BJ (cell line): ENCODE measurements around the gene COX10. TPM values are rescaled to one million over a fixed set of nuclear protein-coding genes. Genes with fewer than 3 reads are reported as not detected.
"Not testable (repeated sequence)": the region's sequence is repeated elsewhere in the genome, so short reads cannot be mapped to it uniquely, and the experiment has no call there.

Experiments
- CTCF ChIA-PET: fragments of 350-600 bp; formaldehyde crosslinking; extraction: SDS; loops from one replicate; lab custom pipeline; 2021; ENCODE audit warnings: antibody characterized with exemption, inconsistent platforms; lab: Yijun Ruan, JAX
- POLR2A ChIA-PET: fragments of 300-600 bp; sonication (Branson Sonifier 250); formaldehyde crosslinking; extraction: SDS; loops from one replicate; lab custom pipeline; 2021; ENCODE audit warnings: antibody characterized with exemption; lab: Charles Lee
- DNase-seq: peaks from one replicate; pipeline ENCODE4 v3.0.0-alpha.2; 2011; ENCODE audit warnings: low read depth
- H3K27me3 ChIP-seq: 2 replicates; pipeline ENCODE4 v1.6.0; 2011; ENCODE audit warnings: low read length; ENCODE audit not compliant: control insufficient read depth, insufficient read depth
- H3K36me3 ChIP-seq: 2 replicates; pipeline ENCODE4 v1.5.1; 2011; ENCODE audit warnings: low read length; ENCODE audit not compliant: control insufficient read depth, insufficient read depth
- H3K4me3 ChIP-seq: 2 replicates; pipeline ENCODE4 v1.5.1; 2011; ENCODE audit warnings: low read depth, mild to moderate bottlenecking, control low read depth, low read length
- CTCF ChIP-seq: IDR thresholded peaks from 2 replicates; pipeline ENCODE4 v1.5.1; 2011; ENCODE audit warnings: low read depth, mild to moderate bottlenecking, control low read depth, inconsistent platforms, low read length, moderate library complexity; ENCODE audit not compliant: insufficient read depth
- polyA plus RNA-seq: library from polyadenylated mRNA; depleted of rRNA; stranded (reverse); fragments of >200 nt; gene quantifications from 2 replicates; pipeline ENCODE4 v1.2.3, GENCODE V29; 2011

The COX10 gene
- polyA plus RNA-seq, 1 experiment = 11.9 TPM

- DNase-seq, POLR2A ChIA-PET, H3K27me3 ChIP-seq, CTCF ChIA-PET, H3K4me3 ChIP-seq, H3K36me3 ChIP-seq: not testable (repeated sequence)
Measured at GRCh38 chr17:14186443-14186842, 117.1 kb downstream of the COX10 start.

- H3K4me3 ChIP-seq, H3K36me3 ChIP-seq, H3K27me3 ChIP-seq, POLR2A ChIA-PET, DNase-seq: not testable (repeated sequence)
- CTCF ChIA-PET = interaction anchor here (1.0 kb wide), 1 partner anchor 37 kb away, joined by 3 read pairs; no protein-coding TSS in a partner anchor
Measured at GRCh38 chr17:14190774-14191173, 121.5 kb downstream of the COX10 start.

- H3K36me3 ChIP-seq, H3K27me3 ChIP-seq, H3K4me3 ChIP-seq, POLR2A ChIA-PET, DNase-seq: not testable (repeated sequence)
- CTCF ChIA-PET = interaction anchor here (1.0 kb wide), 1 partner anchor 38 kb away, joined by 3 read pairs; no protein-coding TSS in a partner anchor
Measured at GRCh38 chr17:14191469-14191868, 122.2 kb downstream of the COX10 start.

- DNase-seq, H3K27me3 ChIP-seq, H3K36me3 ChIP-seq, H3K4me3 ChIP-seq, POLR2A ChIA-PET: not testable (repeated sequence)
- CTCF ChIA-PET = interaction anchor here (1.0 kb wide), 1 partner anchor 39 kb away, joined by 3 read pairs; no protein-coding TSS in a partner anchor
Measured at GRCh38 chr17:14192039-14192438, 122.7 kb downstream of the COX10 start.

- POLR2A ChIA-PET, H3K27me3 ChIP-seq, H3K4me3 ChIP-seq, CTCF ChIA-PET, DNase-seq, H3K36me3 ChIP-seq: not testable (repeated sequence)
Measured at GRCh38 chr17:14192636-14193344, 123.5 kb downstream of the COX10 start.

- no peak for DNase-seq
Measured at GRCh38 chr17:14196377-14196997, 127.2 kb downstream of the COX10 start.

GRCh38 chr17:14197057-14197456 is 127.8 kb downstream of the COX10 start:
- TF ChIP-seq CTCF = no peak
- Histone ChIP-seq H3K4me3 (no peak overlapping the region), H3K36me3 (no peaks in the 10 kb centered on the region), H3K27me3 (no peaks in the 10 kb centered on the region)
- DNase-seq = no peak
- POLR2A ChIA-PET = no interaction called here
- CTCF ChIA-PET = interaction anchor here (0.9 to 1.0 kb wide), 2 partner anchors 9 to 11 kb away, joined by 3 to 4 read pairs; no protein-coding TSS in a partner anchor

More at GRCh38 chr17:14196377-14196997, 127.2 kb downstream of the COX10 start:
- H3K36me3 ChIP-seq = no peaks in the 10 kb centered on the region
- H3K4me3 ChIP-seq = no peak overlapping the region
- H3K27me3 ChIP-seq = no peaks in the 10 kb centered on the region
- TF ChIP-seq CTCF = no peak
- CTCF ChIA-PET = interaction anchor here (1.4 kb wide), 1 partner anchor 11 kb away, joined by 4 read pairs; no protein-coding TSS in a partner anchor
- POLR2A ChIA-PET = no interaction called here
